WERI-Rb-1 (cell line): Measurements from ENCODE around the gene RPL10.

ENCODE experiments used
- DNase-seq: peaks from one replicate; pipeline ENCODE4 v3.0.0-alpha.2; 2020
- H3K27ac ChIP-seq: fragments of 250-450 bp; sonication (Bioruptor Pico); 2 replicates; pipeline ENCODE4 v1.5.1; 2020; ENCODE audit warnings: mild to moderate bottlenecking, moderate library complexity
- H3K27me3 ChIP-seq: fragments of 250-450 bp; sonication (Bioruptor Pico); 2 replicates; pipeline ENCODE4 v1.5.1; 2021; ENCODE audit warnings: mild to moderate bottlenecking, low read depth, moderate library complexity; ENCODE audit not compliant: insufficient read depth, severe bottlenecking
- H3K36me3 ChIP-seq: fragments of 250-450 bp; sonication (Bioruptor Pico); 2 replicates; pipeline ENCODE4 v1.5.1; 2020; ENCODE audit warnings: mild to moderate bottlenecking, moderate library complexity
- H3K4me3 ChIP-seq: 2 replicates; pipeline ENCODE4 v1.5.1; 2011; ENCODE audit warnings: low read depth, mild to moderate bottlenecking, control low read depth, low read length
- H3K9me3 ChIP-seq: fragments of 250-450 bp; sonication (Bioruptor Pico); 2 replicates; pipeline ENCODE4 v1.5.1; 2021; ENCODE audit warnings: mild to moderate bottlenecking, moderate library complexity; ENCODE audit not compliant: severe bottlenecking
- TF ChIP-seq, protein P1 (sequence below): IDR thresholded peaks from 2 replicates; pipeline ENCODE4 v1.5.1; 2011; ENCODE audit warnings: low read depth, mild to moderate bottlenecking, control low read depth, inconsistent platforms, low read length

RPL10 gene

DNA sequence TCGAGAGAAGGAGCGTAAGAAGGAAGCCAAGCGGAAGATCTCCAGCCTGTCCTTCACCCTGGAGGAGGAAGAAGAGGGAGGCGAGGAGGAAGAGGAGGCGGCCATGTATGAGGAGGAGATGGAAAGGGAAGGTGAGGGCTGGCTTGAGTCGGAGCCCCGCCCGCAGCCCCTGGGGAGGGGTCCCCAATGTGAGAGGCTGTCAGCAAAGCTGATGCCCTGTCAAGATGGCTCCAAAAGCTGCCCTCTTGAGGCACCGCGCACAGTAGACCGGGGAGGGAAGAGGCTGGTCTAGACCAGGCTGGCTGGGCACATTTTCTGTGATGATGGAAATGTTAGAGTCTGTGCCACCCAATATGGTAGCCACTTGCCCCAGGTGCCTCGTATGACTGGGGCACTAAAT lies 48.3 kb downstream of the RPL10 start:
- Histone ChIP-seq H3K27me3 (peaks cover 33% of the 10 kb centered on the region), H3K4me3 (no peak overlapping the region)

DNA sequence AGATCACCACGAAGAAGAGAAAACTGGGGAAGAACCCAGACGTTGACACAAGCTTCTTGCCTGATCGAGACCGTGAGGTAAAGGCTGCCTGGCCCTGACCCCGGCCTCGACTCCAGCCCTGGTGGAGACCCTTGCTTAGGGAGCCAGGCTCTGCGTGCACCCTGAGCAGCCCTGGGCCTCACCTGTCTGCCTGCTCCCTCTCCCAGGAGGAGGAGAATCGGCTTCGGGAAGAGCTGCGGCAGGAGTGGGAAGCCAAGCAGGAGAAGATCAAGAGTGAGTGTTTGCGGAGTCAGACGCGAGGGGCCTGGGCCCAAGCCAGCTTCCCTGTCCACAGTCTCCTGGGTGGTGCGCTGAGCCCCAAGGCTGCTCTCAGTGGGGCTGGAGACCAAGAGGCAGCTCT lies 50.3 kb downstream of the RPL10 start:
- H3K36me3 ChIP-seq = peaks cover 72% of the 10 kb centered on the region
- TF ChIP-seq, protein P1, sequence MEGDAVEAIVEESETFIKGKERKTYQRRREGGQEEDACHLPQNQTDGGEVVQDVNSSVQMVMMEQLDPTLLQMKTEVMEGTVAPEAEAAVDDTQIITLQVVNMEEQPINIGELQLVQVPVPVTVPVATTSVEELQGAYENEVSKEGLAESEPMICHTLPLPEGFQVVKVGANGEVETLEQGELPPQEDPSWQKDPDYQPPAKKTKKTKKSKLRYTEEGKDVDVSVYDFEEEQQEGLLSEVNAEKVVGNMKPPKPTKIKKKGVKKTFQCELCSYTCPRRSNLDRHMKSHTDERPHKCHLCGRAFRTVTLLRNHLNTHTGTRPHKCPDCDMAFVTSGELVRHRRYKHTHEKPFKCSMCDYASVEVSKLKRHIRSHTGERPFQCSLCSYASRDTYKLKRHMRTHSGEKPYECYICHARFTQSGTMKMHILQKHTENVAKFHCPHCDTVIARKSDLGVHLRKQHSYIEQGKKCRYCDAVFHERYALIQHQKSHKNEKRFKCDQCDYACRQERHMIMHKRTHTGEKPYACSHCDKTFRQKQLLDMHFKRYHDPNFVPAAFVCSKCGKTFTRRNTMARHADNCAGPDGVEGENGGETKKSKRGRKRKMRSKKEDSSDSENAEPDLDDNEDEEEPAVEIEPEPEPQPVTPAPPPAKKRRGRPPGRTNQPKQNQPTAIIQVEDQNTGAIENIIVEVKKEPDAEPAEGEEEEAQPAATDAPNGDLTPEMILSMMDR = no peak
- no peak for DNase-seq
- no peak overlapping the region for H3K27ac ChIP-seq
- H3K4me3 ChIP-seq = no peak overlapping the region
- H3K27me3 ChIP-seq = peaks cover 33% of the 10 kb centered on the region
- H3K9me3 ChIP-seq = no peaks in the 10 kb centered on the region

More for the DNA sequence above, 48.3 kb downstream of the RPL10 start:
- DNase-seq = no peak
- H3K9me3 ChIP-seq = no peaks in the 10 kb centered on the region
- H3K27ac ChIP-seq = no peak overlapping the region
- TF ChIP-seq, protein P1 = no peak
- H3K36me3 ChIP-seq = peaks cover 78% of the 10 kb centered on the region

DNA sequence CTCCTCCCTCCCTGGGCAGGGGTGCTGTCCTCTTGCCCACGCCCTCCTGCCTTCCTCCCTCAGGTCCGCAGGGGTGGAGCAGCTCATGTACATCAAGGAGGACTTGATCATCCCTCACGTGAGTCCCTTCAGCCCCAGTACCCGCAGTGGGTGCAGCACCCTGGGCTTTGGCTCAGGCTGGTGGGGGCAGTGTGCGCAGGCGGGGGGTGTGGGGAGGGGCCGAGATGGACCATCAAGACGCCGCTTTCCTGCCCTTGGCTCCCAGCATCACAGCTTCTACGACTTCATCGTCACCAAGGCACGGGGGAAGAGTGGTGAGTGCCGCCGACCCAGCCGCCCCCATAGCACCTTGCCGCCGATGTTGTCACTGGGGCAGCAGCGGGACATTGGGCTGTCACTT lies 51.4 kb downstream of the RPL10 start:
- Histone ChIP-seq H3K36me3 (peaks cover 72% of the 10 kb centered on the region), H3K9me3 (no peaks in the 10 kb centered on the region), H3K27me3 (peaks cover 31% of the 10 kb centered on the region), H3K27ac (no peak overlapping the region), H3K4me3 (no peak overlapping the region)
- TF ChIP-seq, protein P1 = no peak
- no peak for DNase-seq

DNA sequence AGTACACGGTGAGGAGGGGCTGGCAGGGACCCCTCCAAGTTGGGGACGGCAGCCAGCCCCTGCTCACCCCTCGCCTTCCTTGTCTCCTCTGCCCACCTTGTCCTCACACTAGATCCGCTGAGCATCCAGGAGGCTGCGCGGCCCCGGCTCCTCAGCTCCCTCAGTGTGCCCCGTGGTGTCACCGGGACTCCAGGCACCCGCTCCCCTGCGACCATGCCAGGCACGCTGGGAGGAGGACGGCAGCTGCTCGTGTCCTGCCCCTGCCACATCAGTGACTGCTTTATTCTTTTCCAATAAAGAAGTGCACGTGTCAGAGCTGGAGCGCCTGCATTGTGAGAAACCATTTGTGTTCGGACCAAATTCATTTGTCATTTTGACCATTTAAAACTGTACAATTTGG lies 52.1 kb downstream of the RPL10 start:
- no peak for DNase-seq
- H3K36me3 ChIP-seq = peaks cover 70% of the 10 kb centered on the region
- H3K9me3 ChIP-seq = peaks cover 6% of the 10 kb centered on the region
- TF ChIP-seq, protein P1 = no peak
- H3K27me3 ChIP-seq = peaks cover 27% of the 10 kb centered on the region
- no peak overlapping the region for H3K27ac ChIP-seq
- H3K4me3 ChIP-seq = no peak overlapping the region
